HG02852 (cell line): ENCODE data around the gene TMEM126A.
"Not testable (repeated sequence)": the region's sequence is repeated elsewhere in the genome, so short reads cannot be mapped to it uniquely, and the experiment has no call there.

Source experiments
- ATAC-seq: cut with Tn5 transposase; IDR thresholded peaks from one replicate; pipeline ENCODE4 v1.9.1; 2021; ENCODE audit warnings: mild to moderate bottlenecking, moderate library complexity; ENCODE audit not compliant: unreplicated experiment

Gene TMEM126A

GRCh38 chr11:85656777-85657176 is 9.0 kb downstream of the TMEM126A start:
- ATAC-seq, result no peak

GRCh38 chr11:85658180-85658579 is 10.4 kb downstream of the TMEM126A start:
- ATAC-seq, result no peak

GRCh38 chr11:85661972-85662664 is 14.4 kb downstream of the TMEM126A start:
- ATAC-seq, result no peak

- no peak for ATAC-seq
Observed at GRCh38 chr11:85663080-85663752, 15.4 kb downstream of the TMEM126A start.

GRCh38 chr11:85663753-85664614 is 16.2 kb downstream of the TMEM126A start:
- ATAC-seq, result peak; percentile 64

GRCh38 chr11:85664615-85665481 is 17.1 kb downstream of the TMEM126A start, which contains the start of gene CREBZF:
TSS of gene CREBZF (minus strand) at chr11:85665129. CDS start at chr11:85664875, 254 bp downstream.
- ATAC-seq, result peak; percentile 90

GRCh38 chr11:85665733-85666132 is 18.0 kb downstream of the TMEM126A start:
- no peak for ATAC-seq

- no peak for ATAC-seq
Observed at GRCh38 chr11:85666687-85667086, 18.9 kb downstream of the TMEM126A start.

GRCh38 chr11:85668157-85668556 is 20.4 kb downstream of the TMEM126A start:
- ATAC-seq, result no peak

GRCh38 chr11:85670949-85671663 is 23.3 kb downstream of the TMEM126A start:
- ATAC-seq, result not testable (repeated sequence)

GRCh38 chr11:85672105-85672902 is 24.5 kb downstream of the TMEM126A start:
- ATAC-seq, result no peak

- no peak for ATAC-seq
Observed at GRCh38 chr11:85673393-85673792, 25.6 kb downstream of the TMEM126A start.

GRCh38 chr11:85679576-85679975 is 31.8 kb downstream of the TMEM126A start:
- ATAC-seq, result no peak

GRCh38 chr11:85680897-85681296 is 33.1 kb downstream of the TMEM126A start:
- no peak for ATAC-seq

GRCh38 chr11:85682330-85683305 is 34.9 kb downstream of the TMEM126A start:
- ATAC-seq, result peak; percentile 89

GRCh38 chr11:85685125-85685819 is 37.5 kb downstream of the TMEM126A start:
- ATAC-seq, result no peak

- no peak for ATAC-seq
Observed at GRCh38 chr11:85685820-85686459, 38.2 kb downstream of the TMEM126A start, which contains the start of gene CCDC89. TSS of gene CCDC89 (minus strand) at chr11:85686195. CDS start at chr11:85686130, 65 bp downstream.
